ENCODE data around the gene COX4I2. TPM values are rescaled to one million over a fixed set of nuclear protein-coding genes. Genes with fewer than 3 reads are reported as not detected.

Gene COX4I2
- total and polyA plus RNA-seq, 4 donors, result 0.35 to 0.81 (median 0.59) TPM; not detected in 1

DNA sequence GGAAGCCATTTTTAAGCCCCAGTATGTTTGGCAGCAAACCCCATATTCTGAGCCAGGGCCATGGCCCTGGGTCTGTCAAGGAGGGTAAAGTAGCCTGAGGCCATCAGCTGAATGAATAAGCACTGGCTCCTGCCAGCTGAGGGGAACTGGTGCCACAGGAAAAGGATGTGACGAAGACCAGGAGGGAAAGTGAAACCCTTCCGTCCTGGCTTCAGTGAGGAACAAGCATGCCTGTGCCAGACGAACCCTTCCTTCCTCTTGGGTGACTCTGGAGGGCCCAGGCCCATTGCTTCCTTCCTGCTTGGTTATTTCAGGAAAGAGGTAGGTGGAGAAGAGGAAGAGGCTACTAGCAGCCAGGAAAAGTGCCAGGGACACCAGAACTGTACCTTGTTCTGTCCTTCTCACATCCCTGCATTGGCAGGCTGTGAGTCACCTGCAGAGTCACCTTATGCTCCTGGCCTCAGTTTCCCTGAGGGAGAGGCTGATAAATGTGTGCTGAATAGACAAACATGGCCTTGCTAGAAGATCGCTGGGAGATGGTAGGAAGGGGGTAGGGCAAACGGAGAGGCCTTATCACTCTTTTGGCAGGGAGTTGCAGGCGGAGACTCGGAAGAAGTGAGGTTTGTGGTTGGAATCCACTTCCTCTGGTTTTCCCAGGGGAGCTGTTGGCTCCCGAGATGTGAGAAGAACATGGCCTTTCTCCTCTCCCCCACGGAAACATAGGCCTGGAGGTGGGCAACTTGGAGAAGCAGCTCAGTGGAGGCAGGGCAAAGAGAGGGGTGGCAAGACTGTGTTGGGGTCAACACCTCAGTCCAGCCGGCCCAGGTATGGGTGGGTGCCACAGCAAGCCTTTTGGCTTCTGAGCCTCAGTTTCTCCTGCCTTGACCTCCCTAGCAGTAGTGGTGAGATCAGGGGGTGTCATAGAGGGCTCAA is 37.4 kb downstream of the COX4I2 start:
- no peak for DNase-seq (ENCODE audit: low spot score)
- H3K27me3 ChIP-seq (ENCODE audit: control insufficient read depth in 4 of 4, insufficient read depth in 4 of 4, low read length in 3 of 4), result no peaks in the 10 kb centered on the region
- WGBS, result 57% methylated on average over 10 of the region's 10 CpGs
- H3K27ac ChIP-seq (ENCODE audit: low read depth in 1 of 2, low read length in 2 of 2), result peak overlapping the region; percentile 44 to 49
- TF ChIP-seq SP1 (IDR thresholded peaks at IDR 0.05) (peak; percentile 51), TAF1 (conservative IDR thresholded peaks at IDR 0.05) (no peak), EGR1 (IDR thresholded peaks at IDR 0.05; ENCODE audit: low read depth in 2 of 2) (peak; percentile 81 to 88), FOXA2 (IDR thresholded peaks at IDR 0.05) (no peak), RXRA (IDR thresholded peaks at IDR 0.05) (peak in 1 of 2 donors; percentile 32), HNF4G (IDR thresholded peaks at IDR 0.05) (no peak), JUND (IDR thresholded peaks at IDR 0.05) (no peak), YY1 (IDR thresholded peaks at IDR 0.05) (peak; percentile 32), RAD21 (IDR thresholded peaks at IDR 0.05) (peak in 1 of 2 donors; percentile 37), GABPA (IDR thresholded peaks at IDR 0.05 in 1 of 2, conservative IDR thresholded peaks at IDR 0.05 in 1 of 2) (peak; percentile 66 to 82), FOXA1 (IDR thresholded peaks at IDR 0.05) (no peak), HNF4A (conservative IDR thresholded peaks at IDR 0.05) (no peak), NR2F2 (IDR thresholded peaks at IDR 0.05) (peak; percentile 87)
- TF ChIP-seq, protein P1, sequence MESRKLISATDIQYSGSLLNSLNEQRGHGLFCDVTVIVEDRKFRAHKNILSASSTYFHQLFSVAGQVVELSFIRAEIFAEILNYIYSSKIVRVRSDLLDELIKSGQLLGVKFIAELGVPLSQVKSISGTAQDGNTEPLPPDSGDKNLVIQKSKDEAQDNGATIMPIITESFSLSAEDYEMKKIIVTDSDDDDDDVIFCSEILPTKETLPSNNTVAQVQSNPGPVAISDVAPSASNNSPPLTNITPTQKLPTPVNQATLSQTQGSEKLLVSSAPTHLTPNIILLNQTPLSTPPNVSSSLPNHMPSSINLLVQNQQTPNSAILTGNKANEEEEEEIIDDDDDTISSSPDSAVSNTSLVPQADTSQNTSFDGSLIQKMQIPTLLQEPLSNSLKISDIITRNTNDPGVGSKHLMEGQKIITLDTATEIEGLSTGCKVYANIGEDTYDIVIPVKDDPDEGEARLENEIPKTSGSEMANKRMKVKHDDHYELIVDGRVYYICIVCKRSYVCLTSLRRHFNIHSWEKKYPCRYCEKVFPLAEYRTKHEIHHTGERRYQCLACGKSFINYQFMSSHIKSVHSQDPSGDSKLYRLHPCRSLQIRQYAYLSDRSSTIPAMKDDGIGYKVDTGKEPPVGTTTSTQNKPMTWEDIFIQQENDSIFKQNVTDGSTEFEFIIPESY (IDR thresholded peaks at IDR 0.05), result no peak
- TF ChIP-seq, protein P2, sequence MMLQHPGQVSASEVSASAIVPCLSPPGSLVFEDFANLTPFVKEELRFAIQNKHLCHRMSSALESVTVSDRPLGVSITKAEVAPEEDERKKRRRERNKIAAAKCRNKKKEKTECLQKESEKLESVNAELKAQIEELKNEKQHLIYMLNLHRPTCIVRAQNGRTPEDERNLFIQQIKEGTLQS (IDR thresholded peaks at IDR 0.05), result no peak
- TF ChIP-seq, protein P3, sequence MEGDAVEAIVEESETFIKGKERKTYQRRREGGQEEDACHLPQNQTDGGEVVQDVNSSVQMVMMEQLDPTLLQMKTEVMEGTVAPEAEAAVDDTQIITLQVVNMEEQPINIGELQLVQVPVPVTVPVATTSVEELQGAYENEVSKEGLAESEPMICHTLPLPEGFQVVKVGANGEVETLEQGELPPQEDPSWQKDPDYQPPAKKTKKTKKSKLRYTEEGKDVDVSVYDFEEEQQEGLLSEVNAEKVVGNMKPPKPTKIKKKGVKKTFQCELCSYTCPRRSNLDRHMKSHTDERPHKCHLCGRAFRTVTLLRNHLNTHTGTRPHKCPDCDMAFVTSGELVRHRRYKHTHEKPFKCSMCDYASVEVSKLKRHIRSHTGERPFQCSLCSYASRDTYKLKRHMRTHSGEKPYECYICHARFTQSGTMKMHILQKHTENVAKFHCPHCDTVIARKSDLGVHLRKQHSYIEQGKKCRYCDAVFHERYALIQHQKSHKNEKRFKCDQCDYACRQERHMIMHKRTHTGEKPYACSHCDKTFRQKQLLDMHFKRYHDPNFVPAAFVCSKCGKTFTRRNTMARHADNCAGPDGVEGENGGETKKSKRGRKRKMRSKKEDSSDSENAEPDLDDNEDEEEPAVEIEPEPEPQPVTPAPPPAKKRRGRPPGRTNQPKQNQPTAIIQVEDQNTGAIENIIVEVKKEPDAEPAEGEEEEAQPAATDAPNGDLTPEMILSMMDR (IDR thresholded peaks at IDR 0.05; ENCODE audit: low read depth, low read length, missing input control), result no peak
- TF ChIP-seq, protein P4, sequence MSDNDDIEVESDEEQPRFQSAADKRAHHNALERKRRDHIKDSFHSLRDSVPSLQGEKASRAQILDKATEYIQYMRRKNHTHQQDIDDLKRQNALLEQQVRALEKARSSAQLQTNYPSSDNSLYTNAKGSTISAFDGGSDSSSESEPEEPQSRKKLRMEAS (IDR thresholded peaks at IDR 0.05), result peak; percentile 98
- TF ChIP-seq, protein P5, sequence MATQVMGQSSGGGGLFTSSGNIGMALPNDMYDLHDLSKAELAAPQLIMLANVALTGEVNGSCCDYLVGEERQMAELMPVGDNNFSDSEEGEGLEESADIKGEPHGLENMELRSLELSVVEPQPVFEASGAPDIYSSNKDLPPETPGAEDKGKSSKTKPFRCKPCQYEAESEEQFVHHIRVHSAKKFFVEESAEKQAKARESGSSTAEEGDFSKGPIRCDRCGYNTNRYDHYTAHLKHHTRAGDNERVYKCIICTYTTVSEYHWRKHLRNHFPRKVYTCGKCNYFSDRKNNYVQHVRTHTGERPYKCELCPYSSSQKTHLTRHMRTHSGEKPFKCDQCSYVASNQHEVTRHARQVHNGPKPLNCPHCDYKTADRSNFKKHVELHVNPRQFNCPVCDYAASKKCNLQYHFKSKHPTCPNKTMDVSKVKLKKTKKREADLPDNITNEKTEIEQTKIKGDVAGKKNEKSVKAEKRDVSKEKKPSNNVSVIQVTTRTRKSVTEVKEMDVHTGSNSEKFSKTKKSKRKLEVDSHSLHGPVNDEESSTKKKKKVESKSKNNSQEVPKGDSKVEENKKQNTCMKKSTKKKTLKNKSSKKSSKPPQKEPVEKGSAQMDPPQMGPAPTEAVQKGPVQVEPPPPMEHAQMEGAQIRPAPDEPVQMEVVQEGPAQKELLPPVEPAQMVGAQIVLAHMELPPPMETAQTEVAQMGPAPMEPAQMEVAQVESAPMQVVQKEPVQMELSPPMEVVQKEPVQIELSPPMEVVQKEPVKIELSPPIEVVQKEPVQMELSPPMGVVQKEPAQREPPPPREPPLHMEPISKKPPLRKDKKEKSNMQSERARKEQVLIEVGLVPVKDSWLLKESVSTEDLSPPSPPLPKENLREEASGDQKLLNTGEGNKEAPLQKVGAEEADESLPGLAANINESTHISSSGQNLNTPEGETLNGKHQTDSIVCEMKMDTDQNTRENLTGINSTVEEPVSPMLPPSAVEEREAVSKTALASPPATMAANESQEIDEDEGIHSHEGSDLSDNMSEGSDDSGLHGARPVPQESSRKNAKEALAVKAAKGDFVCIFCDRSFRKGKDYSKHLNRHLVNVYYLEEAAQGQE (IDR thresholded peaks at IDR 0.05), result no peak
- no peaks in the 10 kb centered on the region for H3K36me3 ChIP-seq (ENCODE audit: control insufficient read depth in 4 of 4, insufficient read depth in 3 of 4, low read depth in 1 of 4, low read length in 3 of 4)
- H3K4me1 ChIP-seq (ENCODE audit: control insufficient read depth in 4 of 4, insufficient read depth in 4 of 4, low read length in 3 of 4), result peaks cover 17 to 63% (median 48%) of the 10 kb centered on the region in 4 donors
- no peaks in the 10 kb centered on the region for H3K9me3 ChIP-seq (ENCODE audit: control insufficient read depth in 4 of 4, low read length in 3 of 4)
- H3K4me3 ChIP-seq (ENCODE audit: low read depth in 1 of 3, low read length in 3 of 3), result no peak overlapping the region
- no peak overlapping the region for H3K9ac ChIP-seq (ENCODE audit: low read depth in 1 of 2, low read length in 2 of 2)

Data from liver (tissue), 9 donors.